GM12801 (cell line): Measurements from ENCODE around the gene PLEKHG4B.

Experiments used
- TF ChIP-seq, protein P1 (sequence below): IDR thresholded peaks from one replicate; pipeline ENCODE4 v1.5.1; 2011; ENCODE audit warnings: control low read depth; ENCODE audit not compliant: insufficient read length; ENCODE audit errors: extremely low read depth

The PLEKHG4B gene

GRCh38 chr5:163841-164240 lies 71.9 kb downstream of the PLEKHG4B start:
- TF ChIP-seq, protein P1, sequence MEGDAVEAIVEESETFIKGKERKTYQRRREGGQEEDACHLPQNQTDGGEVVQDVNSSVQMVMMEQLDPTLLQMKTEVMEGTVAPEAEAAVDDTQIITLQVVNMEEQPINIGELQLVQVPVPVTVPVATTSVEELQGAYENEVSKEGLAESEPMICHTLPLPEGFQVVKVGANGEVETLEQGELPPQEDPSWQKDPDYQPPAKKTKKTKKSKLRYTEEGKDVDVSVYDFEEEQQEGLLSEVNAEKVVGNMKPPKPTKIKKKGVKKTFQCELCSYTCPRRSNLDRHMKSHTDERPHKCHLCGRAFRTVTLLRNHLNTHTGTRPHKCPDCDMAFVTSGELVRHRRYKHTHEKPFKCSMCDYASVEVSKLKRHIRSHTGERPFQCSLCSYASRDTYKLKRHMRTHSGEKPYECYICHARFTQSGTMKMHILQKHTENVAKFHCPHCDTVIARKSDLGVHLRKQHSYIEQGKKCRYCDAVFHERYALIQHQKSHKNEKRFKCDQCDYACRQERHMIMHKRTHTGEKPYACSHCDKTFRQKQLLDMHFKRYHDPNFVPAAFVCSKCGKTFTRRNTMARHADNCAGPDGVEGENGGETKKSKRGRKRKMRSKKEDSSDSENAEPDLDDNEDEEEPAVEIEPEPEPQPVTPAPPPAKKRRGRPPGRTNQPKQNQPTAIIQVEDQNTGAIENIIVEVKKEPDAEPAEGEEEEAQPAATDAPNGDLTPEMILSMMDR, result no peak

DNA sequence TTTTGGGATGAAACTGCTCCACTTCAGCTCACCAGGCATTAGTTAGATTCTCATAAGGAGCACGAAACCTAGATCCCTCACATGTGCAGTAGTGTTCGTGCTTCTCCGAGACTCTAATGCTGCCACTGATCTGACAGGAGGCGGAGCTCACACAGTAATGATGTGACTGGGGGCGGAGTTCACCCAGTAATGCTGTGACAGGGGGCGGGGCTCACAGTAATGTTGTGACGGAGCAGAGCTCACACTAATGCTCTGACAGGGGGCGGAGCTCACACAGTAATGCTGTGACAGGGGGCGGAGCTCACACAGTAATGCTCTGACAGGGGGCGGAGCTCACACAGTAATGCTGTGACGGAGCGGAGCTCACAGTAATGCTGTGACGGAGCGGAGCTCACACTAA lies 72.3 kb downstream of the PLEKHG4B start:
- TF ChIP-seq, protein P1, result no peak

DNA sequence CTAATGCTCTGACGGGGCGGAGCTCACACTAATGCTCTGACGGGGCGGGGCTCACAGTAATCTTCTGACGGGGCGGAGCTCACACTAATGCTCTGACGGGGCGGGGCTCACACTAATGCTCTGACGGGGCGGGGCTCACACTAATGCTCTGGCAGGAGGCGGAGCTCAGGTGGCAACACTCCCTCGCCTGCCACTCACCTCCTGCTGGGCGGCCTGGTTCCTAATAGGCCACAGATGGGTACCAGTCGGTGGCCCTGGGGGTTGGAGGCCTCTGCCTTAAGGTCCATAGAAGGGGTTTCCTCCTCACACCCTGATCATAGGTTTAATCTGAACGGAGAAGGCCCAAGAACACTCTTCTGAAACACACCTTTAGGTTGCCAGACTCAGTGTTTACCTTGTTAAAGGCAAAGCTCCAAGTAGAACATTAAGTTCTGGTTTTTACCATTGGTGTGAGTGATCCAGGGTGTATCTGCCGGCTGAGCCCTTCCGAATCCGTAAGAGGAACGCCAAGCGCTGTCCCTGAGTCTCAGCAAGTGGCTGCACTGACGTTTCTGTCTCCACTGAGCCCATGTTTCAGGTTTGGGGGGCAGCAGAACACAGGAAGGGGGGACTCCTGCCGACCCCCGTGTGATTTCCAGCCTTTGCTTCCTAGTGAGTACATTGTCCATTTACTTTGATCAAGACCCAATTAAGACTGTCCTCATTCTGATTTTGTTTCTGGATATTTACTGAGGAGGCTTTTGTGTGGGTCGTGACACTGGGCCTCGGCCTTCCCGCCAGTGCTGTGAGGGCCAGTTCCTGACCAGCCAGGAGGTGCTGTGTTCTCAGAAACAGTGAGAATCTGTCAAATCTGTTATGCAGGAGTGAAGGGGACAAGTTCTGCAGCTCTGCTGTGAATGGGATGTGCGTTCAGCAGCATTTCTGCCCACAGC lies 74.7 kb downstream of the PLEKHG4B start:
- TF ChIP-seq, protein P1, result no peak

- TF ChIP-seq, protein P1, result no peak
These were observed 75.5 kb downstream of the PLEKHG4B start for GRCh38 chr5:167511-167910.

GRCh38 chr5:167982-168660 lies 76.2 kb downstream of the PLEKHG4B start:
- TF ChIP-seq, protein P1, result no peak

- TF ChIP-seq, protein P1, result no peak
These were observed 77.2 kb downstream of the PLEKHG4B start for GRCh38 chr5:169071-169727.

GRCh38 chr5:169728-170094 lies 77.7 kb downstream of the PLEKHG4B start:
- TF ChIP-seq, protein P1, result no peak
